NCI-H1105 treated with DMSO at 0.1 percent for 48 hours (cell line): ENCODE data around the gene TBATA.
"Not testable (repeated sequence)": the region's sequence is repeated elsewhere in the genome, so short reads cannot be mapped to it uniquely, and the experiment has no call there.

Source experiments
- DNase-seq: peaks from one replicate; lab custom pipeline; 2025; lab: John Stamatoyannopoulos, UW

The TBATA gene

DNA sequence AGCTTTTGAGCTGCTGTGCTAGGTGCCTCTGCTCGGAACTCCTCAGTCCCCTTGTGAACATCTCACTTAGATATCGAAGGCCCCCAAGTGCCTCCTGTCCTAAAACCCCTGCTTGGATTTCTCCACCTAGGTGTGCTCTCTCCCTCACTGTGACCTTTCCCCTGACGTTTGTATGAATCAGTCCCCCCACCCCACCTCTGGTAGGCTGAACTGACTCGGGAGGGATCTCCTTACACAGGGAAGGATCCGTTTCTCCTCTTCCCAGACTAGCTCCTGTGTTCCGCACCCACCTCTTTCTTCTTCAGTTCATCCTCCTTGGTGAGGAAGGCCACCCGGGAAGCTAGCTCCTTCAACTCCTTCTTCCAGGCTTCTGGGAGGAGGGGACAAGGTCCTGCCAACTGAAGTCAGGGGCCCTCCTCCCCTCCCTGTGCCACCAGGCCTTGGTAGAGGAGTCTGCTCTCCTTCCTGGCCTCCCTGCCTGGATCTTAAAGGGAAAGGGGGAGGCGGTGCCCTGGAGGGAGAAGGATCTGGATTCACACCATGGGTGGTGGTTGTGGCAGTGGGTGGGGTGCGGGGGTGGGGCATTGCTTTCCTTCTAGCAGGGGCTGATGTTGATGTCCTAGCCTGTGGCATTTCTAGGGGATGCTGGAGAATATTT lies 6.8 kb downstream of the TBATA start:
- no peak for DNase-seq

GRCh38 chr10:70777063-70777875 lies 7.9 kb downstream of the TBATA start:
- no peak for DNase-seq

DNA sequence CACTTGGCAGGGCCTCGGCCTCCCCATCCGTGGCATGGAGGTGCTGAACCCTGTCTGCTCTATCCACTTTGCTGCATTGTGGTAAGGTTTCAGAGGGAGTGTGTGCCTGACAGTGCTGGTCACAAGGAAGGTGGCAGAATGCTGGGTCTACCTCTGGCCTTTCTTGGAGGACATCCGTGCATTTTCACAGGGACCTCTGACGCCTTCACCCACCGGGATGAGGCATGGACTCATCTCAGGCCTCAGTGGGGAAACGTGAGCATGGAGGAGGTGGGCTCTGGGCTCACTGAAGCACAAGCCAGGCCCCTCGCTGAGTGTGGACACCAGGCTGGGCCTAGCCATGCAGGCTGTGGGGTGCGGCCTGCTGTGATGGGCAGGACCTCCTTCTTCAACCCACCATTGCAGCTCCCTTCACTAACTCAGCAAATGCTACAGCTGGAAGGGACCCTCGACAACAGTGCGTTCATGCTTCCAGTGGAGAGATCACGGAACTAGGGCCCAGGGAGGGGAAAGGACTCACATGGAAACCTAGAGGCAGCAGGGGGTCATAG lies 8.6 kb downstream of the TBATA start:
- DNase-seq: no peak

- DNase-seq: no peak
These were observed 9.3 kb downstream of the TBATA start for GRCh38 chr10:70775679-70776454.

GRCh38 chr10:70774810-70775678 lies 10.1 kb downstream of the TBATA start:
- DNase-seq: no peak

DNA sequence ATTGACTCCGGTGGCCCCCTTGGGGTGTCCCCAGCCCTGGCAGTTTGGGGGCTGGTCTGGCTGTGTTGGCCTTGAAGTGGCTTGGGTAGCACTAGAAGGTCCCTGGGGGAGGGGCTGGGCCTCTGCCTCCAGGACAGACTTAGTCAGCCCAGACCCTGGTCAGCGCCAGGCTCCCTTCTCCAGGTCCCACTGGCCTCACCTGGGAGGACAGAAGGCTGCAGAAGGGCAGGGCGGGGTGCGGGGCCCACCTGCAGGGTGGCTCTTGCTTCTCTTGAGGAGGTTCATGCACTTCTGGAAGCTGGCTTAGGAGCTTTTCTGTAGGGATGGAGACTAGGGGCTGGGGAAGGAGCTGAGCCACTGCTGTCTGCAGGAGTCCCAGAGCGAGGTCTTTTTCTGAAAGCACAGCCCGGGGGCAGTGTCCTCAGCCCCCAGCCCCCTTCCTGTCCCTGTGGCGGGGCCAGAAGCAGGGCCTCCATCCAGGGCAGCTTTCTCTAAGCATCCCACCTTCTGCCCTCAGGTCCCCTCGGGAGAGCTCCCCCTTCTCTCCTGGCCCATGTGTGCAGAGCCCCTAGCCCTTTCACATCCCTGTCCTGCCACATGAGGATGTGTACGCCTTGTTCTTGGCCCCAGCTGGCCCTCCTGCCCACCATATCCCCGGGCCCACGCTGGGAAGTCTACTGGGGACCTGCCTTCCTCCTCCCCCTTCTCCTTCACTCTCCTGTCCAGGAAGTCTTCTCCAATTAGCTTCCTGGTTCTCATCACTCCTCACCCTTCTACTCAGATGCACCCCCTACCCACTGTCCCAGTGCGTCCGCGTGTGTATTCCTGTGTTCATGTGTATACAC lies 11.0 kb downstream of the TBATA start:
- no peak for DNase-seq

DNA sequence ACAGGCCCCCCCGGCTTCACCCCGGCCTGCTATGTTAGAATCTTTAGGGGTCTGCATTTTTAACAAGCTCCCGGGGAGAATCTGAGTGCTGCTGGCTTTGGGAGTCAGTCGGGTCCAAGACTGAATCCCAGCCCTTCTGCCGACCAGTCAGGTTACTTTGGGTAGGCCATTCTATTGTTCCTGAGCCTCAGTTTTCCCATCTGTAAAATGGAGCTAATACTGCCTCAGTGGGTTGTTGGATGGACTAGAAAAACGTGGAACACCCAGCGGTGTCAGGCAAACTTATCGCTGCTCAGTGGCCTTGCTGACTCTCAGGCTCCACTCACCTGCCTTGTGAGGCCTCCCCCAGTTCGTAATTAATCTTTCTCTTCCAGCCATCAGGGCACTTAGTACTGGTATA lies 11.7 kb downstream of the TBATA start:
- no peak for DNase-seq

DNA sequence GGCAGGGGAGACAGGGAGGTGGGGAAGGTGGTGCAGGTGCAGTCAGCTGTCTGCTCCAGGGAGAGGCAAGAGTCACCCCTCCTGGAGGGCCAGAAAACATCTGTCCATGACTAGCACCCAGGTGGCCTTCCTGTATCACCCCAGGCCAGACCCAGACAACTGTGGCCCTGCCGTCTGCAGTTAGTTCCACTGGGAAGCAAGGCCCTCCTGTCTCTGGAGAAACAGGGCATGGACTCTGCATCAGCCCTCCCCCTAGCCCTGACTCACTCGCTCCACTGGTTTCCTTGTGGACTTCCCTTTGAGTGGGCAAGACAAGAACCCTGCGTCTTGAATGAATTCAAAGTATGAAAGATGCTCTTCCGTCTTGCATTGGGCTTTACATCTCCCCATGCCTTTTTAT lies 12.6 kb downstream of the TBATA start:
- DNase-seq: no peak

- no peak for DNase-seq
These were observed 13.6 kb downstream of the TBATA start for GRCh38 chr10:70771311-70772194.

DNA sequence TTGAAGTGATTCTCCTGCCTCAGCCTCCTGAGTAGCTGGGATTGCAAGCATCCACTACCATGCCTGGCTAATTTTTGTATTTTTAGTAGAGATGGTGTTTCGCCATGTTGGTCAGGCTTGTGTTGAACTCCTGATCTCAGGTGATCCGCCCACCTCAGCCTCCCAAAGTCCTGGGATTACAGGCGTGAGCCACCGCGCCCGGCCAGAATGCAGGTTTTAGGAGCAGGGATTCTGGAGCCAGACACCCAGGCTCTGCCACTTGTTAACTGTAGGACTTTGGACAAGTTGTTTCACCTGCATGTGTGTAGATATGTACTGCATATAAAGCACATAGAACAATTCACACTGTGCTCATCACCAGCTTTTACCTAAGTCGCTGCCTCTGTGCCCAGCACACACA lies 14.7 kb downstream of the TBATA start:
- not testable (repeated sequence) for DNase-seq

DNA sequence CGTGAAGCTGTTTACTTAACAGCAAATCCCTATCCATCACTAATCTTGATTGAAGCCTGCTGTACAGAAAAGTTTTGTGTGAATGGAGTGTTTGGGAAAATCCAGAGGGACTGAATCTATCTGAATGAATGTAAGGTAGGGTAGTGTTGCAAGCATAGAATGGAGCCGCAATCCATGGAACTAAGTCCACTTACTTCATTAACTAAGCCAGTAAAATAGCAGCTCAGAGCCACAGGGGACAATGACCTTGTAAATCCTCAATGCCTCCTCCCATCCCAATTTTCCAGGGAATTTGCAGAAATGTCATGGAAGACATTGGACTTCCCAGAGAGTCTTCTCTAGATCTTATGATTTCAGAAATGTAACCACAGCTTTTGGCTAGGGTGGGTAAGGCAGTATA lies 15.2 kb downstream of the TBATA start:
- no peak for DNase-seq

DNA sequence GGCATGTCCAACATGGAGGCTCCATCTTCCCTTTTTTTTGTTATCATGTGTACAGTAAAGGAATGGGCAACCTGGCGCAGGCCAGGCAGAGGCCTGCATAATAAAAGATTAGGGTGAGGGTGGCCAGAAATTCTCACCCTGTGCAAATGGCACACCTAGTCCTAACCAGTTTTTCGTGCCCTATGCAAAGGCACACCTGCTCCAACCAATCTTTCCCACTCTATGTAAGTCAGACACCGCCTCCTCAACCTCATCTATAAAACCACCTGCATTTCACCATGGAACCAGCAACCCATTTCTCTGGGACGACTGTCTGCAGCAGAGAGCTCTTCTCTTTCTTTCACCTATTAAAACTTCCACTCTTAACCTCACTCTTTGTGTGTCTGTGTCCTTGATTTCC lies 16.1 kb downstream of the TBATA start:
- no peak for DNase-seq

DNA sequence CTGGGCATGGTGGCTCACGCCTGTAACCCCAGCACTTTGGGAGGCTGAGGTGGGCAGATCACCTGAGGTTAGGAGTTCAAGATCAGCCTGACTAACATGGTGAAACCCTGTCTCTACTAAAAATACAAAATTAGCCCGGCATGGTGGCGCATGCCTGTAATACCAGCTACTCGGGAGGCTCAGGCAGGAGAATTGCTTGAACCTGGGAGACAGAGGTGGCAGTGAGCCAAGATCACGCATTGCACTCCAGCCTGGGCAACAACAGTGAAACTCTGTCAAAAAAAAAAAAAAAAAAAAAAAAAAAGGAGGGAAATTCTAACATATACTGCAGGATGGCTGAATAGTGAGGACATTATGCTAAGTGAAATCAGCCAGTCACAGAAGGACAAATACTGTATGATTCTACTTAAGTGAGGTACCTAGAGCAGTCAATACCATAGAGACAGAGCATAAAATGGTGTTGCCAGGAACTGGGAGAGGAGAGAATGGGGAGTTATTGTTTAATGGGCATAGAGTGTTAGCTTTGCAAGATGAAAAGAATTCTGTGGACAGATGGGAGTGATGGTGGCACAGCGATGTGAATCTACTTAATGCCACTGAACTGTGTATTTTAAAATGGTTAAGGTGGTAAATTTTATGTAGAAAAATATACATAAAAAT lies 17.0 kb downstream of the TBATA start:
- not testable (repeated sequence) for DNase-seq

DNA sequence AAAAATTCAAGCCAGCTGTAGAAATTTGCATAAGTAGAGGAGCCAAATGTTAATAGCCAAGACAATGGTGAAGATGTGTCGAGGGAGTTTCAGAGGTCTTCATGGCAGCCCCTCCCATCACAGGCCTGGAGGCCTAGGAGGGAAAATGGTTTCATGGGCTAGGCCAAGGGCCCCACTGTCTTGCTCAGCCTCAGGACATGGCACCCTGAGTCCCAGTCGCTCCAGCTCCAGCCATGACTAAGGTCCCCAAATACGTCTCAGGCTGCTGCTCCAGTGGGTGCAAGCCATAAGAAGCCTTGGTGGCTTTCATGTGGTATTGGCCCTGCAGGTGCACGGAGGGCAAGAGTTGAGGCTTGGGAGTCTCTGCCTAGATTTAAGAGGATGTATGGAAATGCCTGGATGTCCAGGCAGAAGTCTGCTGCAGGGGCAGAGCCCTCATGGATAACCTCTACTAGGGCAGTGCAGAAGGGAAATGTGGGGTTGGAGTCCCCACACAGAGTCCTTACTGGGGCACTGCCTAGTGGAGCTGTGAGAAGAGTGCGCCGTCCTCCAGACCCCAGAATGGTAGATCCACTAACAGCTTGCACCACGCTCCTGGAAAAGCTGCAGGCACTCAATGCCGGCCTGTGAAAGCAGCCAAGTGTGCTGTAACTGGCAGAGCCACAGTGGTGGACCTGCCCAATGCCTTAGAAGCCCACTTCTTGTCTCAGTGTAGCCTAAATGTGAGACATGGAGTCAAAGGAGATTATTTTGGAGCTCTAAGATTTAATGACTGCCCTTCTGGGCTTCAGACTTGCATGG lies 19.2 kb downstream of the TBATA start:
- no peak for DNase-seq

DNA sequence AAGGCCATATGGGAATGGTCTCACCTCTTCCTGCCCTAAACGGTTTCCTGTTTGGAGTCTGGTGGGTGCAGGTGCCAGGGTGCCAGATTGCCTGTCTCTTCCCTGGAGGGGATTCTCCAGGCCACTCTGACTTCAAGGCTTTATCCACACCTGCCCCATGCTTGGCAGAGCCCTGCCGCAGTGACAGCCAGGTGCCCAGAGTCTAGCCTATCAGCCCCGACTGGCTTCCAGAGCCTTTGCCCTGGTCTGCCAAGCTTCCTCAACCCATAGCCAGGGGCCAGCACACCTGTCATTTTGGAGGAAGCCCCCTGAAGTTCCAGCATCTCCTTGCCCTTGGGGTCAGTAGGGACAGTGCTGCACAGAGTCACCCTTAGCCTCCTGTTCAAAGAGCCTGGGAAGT lies 21.6 kb downstream of the TBATA start:
- no peak for DNase-seq

DNA sequence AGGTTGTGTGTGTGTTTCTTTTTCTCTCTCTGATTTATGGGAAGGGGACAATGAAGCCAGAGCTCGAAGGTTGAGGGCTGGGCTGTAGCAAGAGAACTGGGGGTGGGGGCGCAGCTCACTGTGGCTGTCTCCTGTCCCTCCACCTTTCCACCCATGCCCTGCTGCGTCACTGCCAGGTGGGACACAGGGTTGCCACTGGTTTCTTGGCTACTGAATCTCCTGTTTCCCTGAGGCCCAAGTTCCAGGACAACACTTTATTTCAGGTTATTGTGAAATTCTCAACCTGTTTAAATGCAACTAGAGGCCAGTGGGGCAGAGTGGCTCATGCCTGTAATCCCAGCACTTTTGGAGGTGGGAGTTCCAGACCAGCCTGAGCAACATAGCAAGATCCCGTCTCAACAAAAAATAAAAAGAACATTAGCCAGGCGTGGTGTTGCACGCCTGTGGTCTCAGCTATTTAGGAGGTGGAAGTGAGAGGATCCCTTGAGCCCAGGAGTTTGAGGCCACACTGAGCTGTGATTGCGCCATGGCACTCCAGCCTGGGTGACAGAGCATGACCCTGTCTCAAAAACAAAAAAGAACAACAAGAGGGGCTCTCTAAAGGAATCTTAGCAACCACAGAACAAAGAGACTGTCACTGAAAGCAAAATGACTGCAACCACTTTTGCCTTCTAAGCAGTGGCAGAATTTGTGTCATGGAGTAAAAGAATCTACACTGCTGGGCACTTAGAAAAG lies 22.6 kb downstream of the TBATA start:
- no peak for DNase-seq

DNA sequence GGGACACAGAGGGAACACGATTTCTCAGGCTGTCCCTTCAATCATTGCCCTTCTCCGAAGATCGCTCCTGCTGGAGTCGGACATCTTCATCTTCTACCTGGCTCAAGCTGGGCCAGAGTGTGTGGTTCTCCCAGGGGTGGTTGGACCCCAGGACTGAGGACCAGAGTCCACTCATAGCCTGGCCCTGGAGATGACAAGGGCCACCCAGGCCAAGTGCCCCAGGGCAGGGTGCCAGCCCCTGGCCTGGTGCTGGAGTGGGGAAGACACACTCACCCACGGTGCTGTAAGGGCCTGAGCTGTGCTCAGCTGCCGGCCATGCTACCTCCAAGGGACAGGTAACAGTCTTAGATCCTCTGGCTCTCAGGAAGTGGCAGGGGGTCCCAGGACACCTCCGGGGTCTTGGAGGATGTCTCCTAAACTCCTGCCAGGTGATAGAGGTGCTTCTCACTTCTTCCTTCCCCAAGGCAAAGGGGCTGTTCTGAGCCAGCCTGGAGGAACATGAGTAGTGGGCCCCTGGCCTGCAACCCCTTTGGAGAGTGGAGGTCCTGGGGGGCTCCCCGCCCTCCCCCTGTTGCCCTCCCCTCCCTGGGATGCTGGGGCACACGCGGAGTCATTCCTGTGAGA lies 23.3 kb downstream of the TBATA start:
- no peak for DNase-seq
